Aorta (tissue), 5 donors: ENCODE data around the gene CD109. TPM values are rescaled to one million over a fixed set of nuclear protein-coding genes. Genes with fewer than 3 reads are reported as not detected.

Source experiments
- ATAC-seq: fragments of 200-7000 bp; cut with Tn5 transposase; one replicate; pipeline ENCODE4 v1.9.1; 2022; ENCODE audit warnings: moderate library complexity; ENCODE audit not compliant: low FRiP score
- DNase-seq, 2 donors: peaks; one replicate each; pipeline ENCODE4 v3.0.0-alpha.2; 2020
- H3K27ac ChIP-seq, 2 donors: one replicate each; pipeline ENCODE4 v1.5.1; 2013; ENCODE audit warnings: low read length in 2 of 2, mild to moderate bottlenecking in 2 of 2, moderate library complexity in 2 of 2, control low read depth in 1 of 2, inconsistent platforms in 1 of 2, low read depth in 1 of 2
- H3K27me3 ChIP-seq, 2 donors: one replicate each; pipeline ENCODE4 v1.6.1; 2013; ENCODE audit warnings: control low read depth in 1 of 2, low read length in 1 of 2, mild to moderate bottlenecking in 1 of 2, moderate library complexity in 1 of 2; ENCODE audit not compliant: insufficient read depth in 2 of 2, control insufficient read depth in 1 of 2
- H3K36me3 ChIP-seq, 2 donors: one replicate each; pipeline ENCODE4 v1.6.1; 2013; ENCODE audit warnings: control low read depth in 1 of 2, low read length in 1 of 2, mild to moderate bottlenecking in 1 of 2; ENCODE audit not compliant: insufficient read depth in 2 of 2, control insufficient read depth in 1 of 2
- H3K4me1 ChIP-seq, 2 donors: one replicate each; pipeline ENCODE4 v1.6.1; 2013; ENCODE audit warnings: low read length in 2 of 2, control low read depth in 1 of 2, mild to moderate bottlenecking in 1 of 2, moderate library complexity in 1 of 2; ENCODE audit not compliant: insufficient read depth in 2 of 2, control insufficient read depth in 1 of 2
- H3K4me3 ChIP-seq, 2 donors: one replicate each; pipeline ENCODE4 v1.5.1; 2013; ENCODE audit warnings: low read length in 2 of 2, control low read depth in 1 of 2, mild to moderate bottlenecking in 1 of 2
- H3K9me3 ChIP-seq: one replicate; pipeline ENCODE4 v1.6.1; 2013; ENCODE audit warnings: mild to moderate bottlenecking, low read length; ENCODE audit not compliant: control insufficient read depth
- WGBS, 2 donors: extraction: QIAGEN DNeasy Blood & Tissue Kit; methylation state at CpG; one replicate each; pipeline ENCODE4 v1.1.7; 2013; 5-methylcytosine and 5-hydroxymethylcytosine counted together
- intact Hi-C, 2 donors: fragments of 100-400 bp; cut with DNase I; formaldehyde crosslinking; loops; one replicate each; pipeline versions ENCODE4 v1.14.2 to v1.15.0; 2022
- polyA plus RNA-seq, 2 donors: library from polyadenylated mRNA; stranded (reverse); fragments of 200-250 nt; gene quantifications; one replicate each; pipeline ENCODE4 v1.2.3, GENCODE V29; 2013
- total RNA-seq, 2 donors: library from RNA; stranded (reverse); fragmentation: NEBNext Ultra II Directional; extraction: Animal tissue kit (Norgen Biotek cat#: 25700); gene quantifications; one replicate each; pipeline ENCODE4 v1.2.1, GENCODE V29; 2021
- donor health status: healthy with polysubstance abuse.
- donor health status: Bipolar disorder and iron deficiency.
- donor health status: DM: no; HTN: no; CAD: no.
- donor health status: DM: no; HTN: no; CAD: no.
- donor health status: DM: yes; HTN: yes; CAD: no.

CD109 gene
- total and polyA plus RNA-seq, 4 donors: 1.9 to 29.8 (median 15.2) TPM

- H3K9me3 ChIP-seq: no peaks in the 10 kb centered on the region
- 79 to 87% methylated on average over 3 of the region's 3 CpGs for WGBS, 2 donors
- H3K4me3 ChIP-seq: no peak overlapping the region
- no peak for ATAC-seq
- H3K27ac ChIP-seq: no peak overlapping the region
- DNase-seq: no peak
- H3K4me1 ChIP-seq: no peaks in the 10 kb centered on the region
- H3K27me3 ChIP-seq: no peaks in the 10 kb centered on the region
- intact Hi-C loops: loop anchor here in 1 of 2 donors (5.0 kb wide), 1 partner anchor 1355 kb away; no protein-coding TSS in a partner anchor
- H3K36me3 ChIP-seq: no peaks in the 10 kb centered on the region
Measured at GRCh38 chr6:73857341-73857890, 161.4 kb downstream of the CD109 start.

GRCh38 chr6:73858376-73858775 lies 162.4 kb downstream of the CD109 start:
- 78 to 91% methylated on average over 1 of the region's 1 CpG for WGBS, 2 donors
- DNase-seq (no peak), ATAC-seq (no peak)
- intact Hi-C loops: loop anchor here in 1 of 2 donors (5.0 kb wide), 1 partner anchor 1354 kb away; no protein-coding TSS in a partner anchor
- no peak overlapping the region for H3K4me3 ChIP-seq
- no peaks in the 10 kb centered on the region for H3K4me1 ChIP-seq
- no peak overlapping the region for H3K27ac ChIP-seq
- no peaks in the 10 kb centered on the region for H3K36me3 ChIP-seq
- no peaks in the 10 kb centered on the region for H3K27me3 ChIP-seq
- H3K9me3 ChIP-seq: no peaks in the 10 kb centered on the region

GRCh38 chr6:73860303-73860702 lies 164.3 kb downstream of the CD109 start:
- no peak overlapping the region for H3K27ac ChIP-seq
- H3K4me3 ChIP-seq: no peak overlapping the region
- DNase-seq: no peak
- no peaks in the 10 kb centered on the region for H3K36me3 ChIP-seq
- no peak for ATAC-seq
- no peaks in the 10 kb centered on the region for H3K9me3 ChIP-seq
- no peaks in the 10 kb centered on the region for H3K4me1 ChIP-seq
- intact Hi-C loops: no loop called here
- H3K27me3 ChIP-seq: no peaks in the 10 kb centered on the region
- 96 to 98% methylated on average over 1 of the region's 1 CpG for whole genome bisulfite sequencing, 2 donors

GRCh38 chr6:73866305-73866704 lies 170.3 kb downstream of the CD109 start:
- no peaks in the 10 kb centered on the region for H3K4me1 ChIP-seq
- no peak for DNase-seq
- H3K36me3 ChIP-seq: no peaks in the 10 kb centered on the region
- intact Hi-C loops: no loop called here
- H3K9me3 ChIP-seq: no peaks in the 10 kb centered on the region
- H3K27me3 ChIP-seq: no peaks in the 10 kb centered on the region
- H3K4me3 ChIP-seq: no peak overlapping the region
- H3K27ac ChIP-seq: no peak overlapping the region
- ATAC-seq: no peak

- intact Hi-C loops: no loop called here
- no peak for ATAC-seq
Measured at GRCh38 chr6:73867411-73867810, 171.4 kb downstream of the CD109 start.

GRCh38 chr6:73870907-73871306 lies 174.9 kb downstream of the CD109 start:
- no peaks in the 10 kb centered on the region for H3K9me3 ChIP-seq
- H3K4me3 ChIP-seq: no peak overlapping the region
- no peaks in the 10 kb centered on the region for H3K4me1 ChIP-seq
- H3K27ac ChIP-seq: no peak overlapping the region
- no peak for DNase-seq
- WGBS, 2 donors: 86 to 90% methylated on average over 3 of the region's 3 CpGs
- no peaks in the 10 kb centered on the region for H3K36me3 ChIP-seq
- intact Hi-C loops: no loop called here
- H3K27me3 ChIP-seq: no peaks in the 10 kb centered on the region
- ATAC-seq: no peak

More at GRCh38 chr6:73867411-73867810, 171.4 kb downstream of the CD109 start:
- WGBS, 2 donors: 63 to 65% methylated on average over 3 of the region's 3 CpGs
- H3K4me1 ChIP-seq: no peaks in the 10 kb centered on the region
- H3K27me3 ChIP-seq: no peaks in the 10 kb centered on the region
- no peaks in the 10 kb centered on the region for H3K36me3 ChIP-seq
- H3K9me3 ChIP-seq: no peaks in the 10 kb centered on the region
- no peak for DNase-seq
- H3K4me3 ChIP-seq: no peak overlapping the region
- H3K27ac ChIP-seq: no peak overlapping the region

GRCh38 chr6:73873081-73873480 lies 177.1 kb downstream of the CD109 start:
- intact Hi-C loops: no loop called here
- Histone ChIP-seq H3K4me3 (no peak overlapping the region), H3K9me3 (no peaks in the 10 kb centered on the region), H3K27ac (no peak overlapping the region), H3K27me3 (no peaks in the 10 kb centered on the region), H3K4me1 (no peaks in the 10 kb centered on the region), H3K36me3 (no peaks in the 10 kb centered on the region)
- ATAC-seq (no peak), DNase-seq (no peak)

Other genes with a start within 250 kb of the CD109 start
- 10 to 100 TPM in 1 of 2 donors, 1 to 10 TPM in 1; 8.7 to 10.8 TPM for gene CGAS, start 243.9 kb upstream of the CD109 start, total RNA-seq
- gene CGAS, start 243.9 kb upstream of the CD109 start, polyA plus RNA-seq: 1 to 10 TPM; 2.5 to 3.6 TPM
- 10 to 100 TPM; 21.9 to 33.0 TPM for gene MTO1, start 234.5 kb upstream of the CD109 start, total RNA-seq
- gene MTO1, start 234.5 kb upstream of the CD109 start, polyA plus RNA-seq: 10 to 100 TPM in 1 of 2 donors, 1 to 10 TPM in 1; 6.3 to 13.3 TPM
- 1,000 to 10,000 TPM; 7,659 to 8,197 TPM for gene EEF1A1, start 175.2 kb upstream of the CD109 start, total RNA-seq
- over 10,000 TPM in 1 of 2 donors, 1,000 to 10,000 TPM in 1; 9,464 to 18,336 TPM for gene EEF1A1, start 175.2 kb upstream of the CD109 start, polyA plus RNA-seq
- gene SLC17A5, start 42.2 kb upstream of the CD109 start, total RNA-seq: 10 to 100 TPM; 22.0 to 22.4 TPM
- gene SLC17A5, start 42.2 kb upstream of the CD109 start, polyA plus RNA-seq: 10 to 100 TPM; 10.7 to 10.8 TPM